GM19395 (cell line): ENCODE data around the gene SNRPA.
A peak's percentile ranks its signal among the peaks of the same experiment; 100 is the strongest.
"Not testable (repeated sequence)": the region's sequence is repeated elsewhere in the genome, so short reads cannot be mapped to it uniquely, and the experiment has no call there.

ENCODE experiments used
- ATAC-seq: cut with Tn5 transposase; IDR thresholded peaks from one replicate; pipeline ENCODE4 v1.9.1; 2021; ENCODE audit warnings: mild to moderate bottlenecking, moderate library complexity; ENCODE audit not compliant: unreplicated experiment

Gene SNRPA

DNA sequence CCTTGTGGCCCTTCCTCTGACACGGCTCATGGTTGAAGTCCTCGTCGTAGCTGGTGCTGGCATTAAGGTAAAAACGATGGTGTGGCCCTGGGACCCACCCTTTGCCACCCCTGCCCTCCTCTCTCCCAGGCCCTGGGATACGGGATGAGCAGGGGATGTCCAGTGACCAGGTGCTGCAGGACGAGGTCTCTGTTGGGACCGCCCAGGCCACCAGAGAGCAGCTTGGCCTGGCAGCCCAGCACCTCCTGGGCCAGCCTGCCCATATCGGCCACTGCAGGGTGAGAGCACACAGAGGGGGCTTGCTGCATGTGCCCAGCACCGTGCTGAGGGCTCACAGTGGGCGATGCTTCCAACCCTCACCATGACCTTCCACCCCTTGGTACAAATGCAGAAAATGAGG, 7.1 kb upstream of the SNRPA start:
- ATAC-seq: no peak

DNA sequence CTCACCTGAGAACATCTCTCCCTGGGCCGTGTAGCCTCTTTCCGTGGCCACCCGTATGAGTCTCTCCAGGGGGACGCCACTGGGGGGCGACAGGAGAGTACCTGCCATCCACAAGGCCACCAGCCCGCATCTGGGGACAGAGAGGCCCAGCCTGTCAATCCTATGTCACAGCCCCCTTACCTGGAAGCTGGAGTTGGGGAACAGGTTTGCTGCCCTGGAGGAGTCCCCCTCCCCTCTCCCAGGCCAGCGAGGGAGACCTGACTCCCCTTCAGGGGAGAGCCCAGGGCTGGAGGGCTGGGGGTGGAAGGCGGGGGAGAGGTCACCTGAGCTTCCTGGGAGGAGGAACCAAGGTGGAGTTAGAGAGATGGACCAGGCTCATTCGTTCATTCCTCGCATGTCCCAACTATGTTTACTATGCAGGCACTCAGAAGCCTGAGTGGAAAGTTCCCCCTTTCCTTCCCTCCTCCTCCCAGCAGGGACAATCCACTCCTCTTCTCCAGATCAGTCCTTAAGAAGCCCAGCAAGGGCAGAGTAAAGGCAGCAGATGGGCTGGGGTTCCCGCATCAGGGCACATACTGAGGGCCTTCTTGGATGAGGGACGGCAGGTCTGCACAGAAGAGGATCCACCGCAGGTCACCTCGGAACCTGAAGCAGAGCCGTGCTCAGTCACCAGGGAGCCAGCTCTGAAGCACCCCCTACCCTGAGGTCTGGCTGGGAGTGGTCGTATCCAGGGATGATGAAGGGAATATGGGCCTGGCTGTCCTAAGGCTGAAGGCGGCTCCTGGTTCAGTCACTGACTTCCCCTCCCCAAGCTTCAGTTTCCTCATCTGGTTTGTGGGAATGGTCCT, 6.2 kb upstream of the SNRPA start:
- ATAC-seq: no peak

DNA sequence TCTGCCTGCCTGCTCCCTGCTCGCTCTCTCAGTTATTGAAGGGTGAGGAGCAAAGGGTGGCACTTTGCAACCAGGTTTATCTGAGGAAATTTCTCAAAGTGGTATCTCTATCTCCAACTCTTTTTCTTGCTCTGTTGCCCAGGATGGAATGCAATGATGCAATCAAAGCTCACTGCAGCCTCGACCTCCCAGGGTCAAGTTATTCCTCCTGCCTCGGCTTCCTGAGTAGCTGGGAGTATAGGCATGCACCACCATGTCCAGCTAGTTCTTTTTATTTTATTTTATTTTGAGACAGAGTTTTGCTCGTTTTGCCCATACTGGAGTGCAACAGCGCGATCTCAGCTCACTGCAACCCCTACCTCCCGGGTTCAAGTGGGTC, 5.6 kb upstream of the SNRPA start:
- no peak for ATAC-seq

DNA sequence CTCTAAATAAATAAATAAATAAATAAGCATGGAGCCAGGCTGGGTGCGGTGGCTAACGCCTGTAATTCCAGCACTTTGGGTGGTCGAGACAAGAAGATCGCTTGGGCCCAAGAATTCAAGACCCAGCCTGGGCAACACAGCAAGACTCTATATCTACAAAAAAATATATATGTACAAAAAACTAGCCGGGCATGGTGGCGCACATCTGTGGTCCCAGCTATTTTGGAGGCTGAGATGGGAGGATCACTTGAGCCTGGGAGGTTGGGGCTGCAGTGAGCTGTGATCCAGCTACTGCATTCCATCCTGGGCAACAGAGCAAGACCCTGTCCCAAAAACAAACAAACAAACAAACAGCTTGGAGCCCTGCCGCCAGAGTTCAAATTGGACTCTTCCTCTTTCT, 3.5 kb upstream of the SNRPA start:
- no peak for ATAC-seq

DNA sequence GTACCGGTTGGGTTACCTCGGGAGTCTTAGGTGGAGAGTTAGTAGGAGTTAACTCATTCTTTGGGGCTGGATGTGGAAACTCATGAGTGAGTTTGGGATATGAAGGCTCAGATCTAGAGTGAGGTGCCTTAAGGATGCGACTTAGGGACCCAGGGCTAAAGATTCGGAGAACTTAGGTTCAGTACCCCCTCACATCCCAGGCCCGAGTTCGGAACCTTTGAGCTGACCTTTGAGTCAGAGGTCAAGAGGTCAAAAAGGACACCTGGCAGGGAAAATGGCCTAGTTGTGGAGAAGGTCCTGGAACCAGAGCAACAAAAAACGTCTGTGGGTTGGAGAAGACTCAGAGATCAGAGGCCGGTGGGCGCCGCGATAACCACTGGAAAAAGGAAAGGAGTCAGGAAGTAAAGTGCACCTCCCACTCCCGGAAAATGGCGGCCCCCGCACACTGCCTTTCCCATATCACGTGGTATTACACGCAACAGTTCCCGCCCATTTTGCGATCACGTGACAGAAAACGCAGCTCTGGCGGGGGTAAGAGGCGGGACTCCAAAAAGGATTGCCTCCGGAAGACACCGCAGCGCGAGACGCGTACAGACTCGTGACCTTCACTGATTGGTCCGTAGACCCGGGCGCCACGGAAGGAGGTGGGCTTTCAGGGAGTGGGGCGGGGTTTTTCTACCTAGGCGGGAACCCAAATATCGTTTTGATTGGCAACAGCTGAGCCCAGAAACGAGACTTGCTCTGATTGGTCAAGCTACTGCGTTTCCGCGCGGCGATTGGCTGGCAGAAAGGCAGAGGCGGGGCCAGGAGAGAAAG, 737 bp upstream of the SNRPA start, which contains the start of gene ACTMAP:
Gene ACTMAP, minus strand, starts transcription at position 420 of the 816 bp plus-strand sequence. CDS start 674 bp downstream, outside the sequence.
- ATAC-seq: peak; percentile 84

DNA sequence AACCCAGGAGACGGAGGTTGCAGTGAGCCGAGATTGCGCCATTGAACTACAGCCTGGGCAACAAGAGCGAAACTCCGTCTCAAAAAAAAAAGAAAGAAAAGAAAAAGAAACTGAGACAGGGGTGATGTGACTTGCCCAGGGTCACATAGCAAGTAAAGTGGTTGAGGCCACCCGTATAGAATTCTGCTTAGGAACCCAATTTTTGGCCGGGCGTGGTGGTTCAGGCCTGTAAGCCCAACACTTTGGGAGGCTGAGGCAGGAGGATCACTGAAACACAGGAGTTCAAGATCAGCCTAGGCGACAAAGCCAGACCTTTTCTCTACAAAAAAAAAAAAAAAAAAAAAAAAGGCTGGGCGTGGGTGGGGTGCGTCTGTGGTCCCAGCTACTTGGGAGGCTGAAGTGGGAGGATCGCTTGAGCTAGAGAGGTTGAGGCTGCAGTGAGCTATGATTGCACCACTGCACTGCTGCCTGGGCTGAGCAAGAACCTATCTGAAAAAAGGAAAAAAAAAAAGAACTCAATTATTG, 1.3 kb downstream of the SNRPA start:
- no peak for ATAC-seq

DNA sequence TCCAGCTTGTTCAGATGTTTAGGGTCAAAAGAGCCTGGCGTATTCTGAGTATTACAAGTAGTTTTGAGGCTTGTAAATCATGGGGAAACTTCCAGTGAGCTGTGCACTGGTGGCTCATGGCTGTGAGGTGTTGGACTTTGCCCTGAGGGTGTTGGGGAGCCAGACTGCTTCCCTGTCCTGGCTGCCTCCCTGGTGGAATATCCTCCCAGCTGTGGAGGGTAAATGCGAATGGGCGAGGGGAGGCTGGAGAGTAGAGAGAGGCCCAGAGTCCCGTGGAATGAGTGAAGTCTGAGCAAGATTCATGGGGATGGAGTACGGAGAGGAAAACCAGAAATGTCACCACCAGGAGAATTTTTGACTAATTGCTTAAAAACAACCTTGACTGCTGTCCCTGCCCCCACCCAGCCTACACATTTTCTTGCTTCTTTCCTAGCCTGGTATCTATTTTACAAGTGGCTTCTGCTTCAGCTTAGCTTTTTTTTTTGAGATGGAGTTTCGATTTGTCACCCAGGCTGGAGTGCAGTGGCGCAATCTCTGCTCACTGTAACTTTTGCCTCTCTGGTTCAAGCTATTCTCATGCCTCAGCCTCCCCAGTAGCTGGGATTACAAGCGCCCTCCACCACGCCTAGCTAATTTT, 3.7 kb downstream of the SNRPA start:
- ATAC-seq: no peak

DNA sequence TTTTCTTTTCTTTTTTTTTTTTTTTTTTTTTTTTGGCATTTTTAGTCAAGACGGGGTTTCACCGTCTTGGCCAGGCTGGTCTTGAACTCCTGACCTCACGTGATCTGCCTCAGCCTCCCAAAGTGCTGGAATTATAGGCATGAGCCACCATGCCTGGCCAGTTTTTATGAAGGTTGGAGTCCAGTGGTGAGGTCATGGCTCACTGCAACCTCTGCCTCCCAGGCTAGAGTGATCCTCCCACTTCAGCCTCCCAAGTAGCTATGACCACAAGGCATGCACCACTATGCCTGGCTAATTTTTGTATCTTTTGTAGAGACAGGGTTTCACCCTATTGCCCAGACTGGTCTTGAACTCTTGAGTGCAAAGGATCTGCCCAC, 4.2 kb downstream of the SNRPA start:
- ATAC-seq: no peak

DNA sequence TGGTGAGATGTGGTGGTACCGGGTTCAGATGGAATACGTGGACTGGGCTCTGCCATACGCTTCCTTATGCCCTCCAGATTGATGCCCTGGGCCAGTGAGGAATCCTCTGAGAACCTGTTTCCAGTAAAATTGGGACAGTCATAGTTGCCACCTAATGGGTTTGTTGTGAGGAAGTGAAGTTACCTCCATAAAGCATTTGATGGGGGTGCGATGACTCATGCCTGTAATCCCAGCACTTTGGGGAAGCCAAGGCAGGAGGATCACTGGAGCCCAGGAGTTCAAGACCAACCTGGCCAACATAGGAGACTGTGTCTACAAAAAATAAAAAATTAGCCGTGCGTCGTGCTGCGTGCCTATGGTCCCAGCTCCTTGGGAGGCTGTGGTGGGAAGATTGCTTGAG, 4.8 kb downstream of the SNRPA start:
- no peak for ATAC-seq

DNA sequence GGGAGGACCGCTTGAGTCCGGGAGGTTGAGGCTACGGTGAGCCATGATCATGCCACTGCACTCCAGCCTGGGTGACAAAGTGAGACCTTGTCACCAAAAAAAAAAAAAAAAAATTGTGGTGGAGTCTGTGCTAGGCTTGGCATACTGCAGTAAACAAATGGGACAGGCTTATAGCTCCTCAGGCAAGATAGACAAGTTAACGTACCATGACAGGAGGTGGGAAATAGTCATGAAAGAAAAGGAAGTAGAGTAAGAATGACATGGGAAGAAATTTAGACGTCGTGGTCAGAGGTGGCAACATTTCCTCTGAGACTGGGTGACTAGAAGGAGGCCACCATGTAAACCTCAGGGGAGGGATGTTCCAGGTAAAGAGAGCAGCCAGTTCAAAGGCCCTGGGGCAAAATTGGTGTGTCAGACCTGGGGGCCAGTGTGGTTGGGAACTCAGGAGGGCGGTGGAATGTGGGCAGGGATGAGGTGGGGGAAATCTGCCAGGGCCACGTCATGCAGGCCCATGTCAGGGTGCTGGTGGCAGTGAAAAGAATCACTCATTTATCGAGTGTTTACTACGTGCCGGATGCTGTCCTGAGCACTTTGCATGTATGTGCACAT, 5.6 kb downstream of the SNRPA start:
- ATAC-seq: no peak

DNA sequence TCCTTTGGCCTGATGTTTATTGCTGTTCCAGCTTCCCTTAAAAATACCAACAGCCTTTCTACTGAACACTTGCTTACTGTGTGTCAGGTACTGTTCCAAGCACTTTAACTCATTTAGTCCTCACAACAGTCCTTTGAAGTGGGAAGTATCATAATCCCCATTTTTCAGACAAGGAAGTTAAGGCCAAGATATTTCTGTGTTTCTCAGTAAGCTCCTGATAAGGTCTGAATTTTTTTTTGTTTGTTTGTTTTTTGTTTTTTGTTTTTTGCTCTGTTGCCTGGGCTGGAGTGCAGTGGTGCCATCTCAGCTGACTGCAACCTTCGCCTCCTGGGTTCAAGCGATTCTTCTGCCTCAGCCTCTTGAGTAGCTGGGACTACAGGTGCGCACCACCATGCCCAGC, 7.5 kb downstream of the SNRPA start:
- no peak for ATAC-seq

DNA sequence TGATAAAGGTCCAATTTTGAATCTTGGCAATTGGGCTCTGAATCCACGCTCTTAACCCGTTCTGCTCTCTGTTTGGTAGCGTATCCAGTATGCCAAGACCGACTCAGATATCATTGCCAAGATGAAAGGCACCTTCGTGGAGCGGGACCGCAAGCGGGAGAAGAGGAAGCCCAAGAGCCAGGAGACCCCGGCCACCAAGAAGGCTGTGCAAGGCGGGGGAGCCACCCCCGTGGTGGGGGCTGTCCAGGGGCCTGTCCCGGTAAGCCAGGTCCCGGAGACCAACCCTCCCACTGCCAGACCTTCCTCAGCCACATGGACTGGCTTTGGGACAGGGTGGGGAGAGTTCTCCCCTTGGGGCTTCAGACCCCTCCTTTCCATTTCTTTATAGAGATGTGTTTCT, 8.3 kb downstream of the SNRPA start:
- no peak for ATAC-seq

DNA sequence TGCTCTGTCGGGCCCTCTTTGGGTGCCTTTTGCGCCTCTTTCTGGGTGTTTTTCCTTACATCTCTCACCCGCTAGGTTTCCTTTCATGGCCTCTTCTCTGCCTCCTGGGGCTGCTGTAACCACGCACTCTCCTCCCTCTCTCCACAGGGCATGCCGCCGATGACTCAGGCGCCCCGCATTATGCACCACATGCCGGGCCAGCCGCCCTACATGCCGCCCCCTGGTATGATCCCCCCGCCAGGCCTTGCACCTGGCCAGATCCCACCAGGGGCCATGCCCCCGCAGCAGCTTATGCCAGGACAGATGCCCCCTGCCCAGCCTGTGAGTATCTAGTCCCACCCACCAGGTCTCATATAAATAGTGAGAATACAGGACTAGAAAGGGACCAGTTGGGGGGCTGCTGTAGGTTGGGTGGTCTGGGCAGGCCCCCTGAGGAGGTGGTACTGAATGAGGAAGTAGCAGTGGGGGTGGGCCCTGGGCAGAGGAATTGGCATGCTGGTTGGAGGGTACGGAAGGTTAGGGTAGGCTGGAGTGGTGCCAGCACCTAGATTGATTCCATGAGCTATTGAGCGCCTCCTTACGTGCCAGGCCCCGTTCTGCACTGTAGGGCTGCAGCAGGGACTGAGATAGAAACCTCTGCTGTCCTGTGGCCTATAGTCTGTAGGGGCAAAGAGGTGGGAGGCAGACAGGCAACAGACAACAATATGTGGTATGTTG, 11.9 kb downstream of the SNRPA start:
- no peak for ATAC-seq

DNA sequence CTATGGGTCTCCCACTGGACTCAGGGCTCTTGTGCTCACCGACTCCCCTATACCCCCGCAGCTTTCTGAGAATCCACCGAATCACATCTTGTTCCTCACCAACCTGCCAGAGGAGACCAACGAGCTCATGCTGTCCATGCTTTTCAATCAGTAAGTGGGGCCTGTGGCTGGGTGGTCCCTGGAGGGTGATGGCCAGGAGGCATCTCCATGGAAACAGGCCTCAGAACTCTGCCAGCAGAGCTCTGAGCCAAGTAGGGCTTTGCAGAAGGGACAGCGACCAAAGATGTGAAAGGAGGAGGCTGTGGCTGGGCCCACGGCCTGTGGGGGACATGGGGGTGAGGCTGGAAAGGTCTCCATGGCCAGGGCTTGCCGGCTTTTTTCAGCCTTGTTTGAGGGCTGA, 12.5 kb downstream of the SNRPA start:
- no peak for ATAC-seq

DNA sequence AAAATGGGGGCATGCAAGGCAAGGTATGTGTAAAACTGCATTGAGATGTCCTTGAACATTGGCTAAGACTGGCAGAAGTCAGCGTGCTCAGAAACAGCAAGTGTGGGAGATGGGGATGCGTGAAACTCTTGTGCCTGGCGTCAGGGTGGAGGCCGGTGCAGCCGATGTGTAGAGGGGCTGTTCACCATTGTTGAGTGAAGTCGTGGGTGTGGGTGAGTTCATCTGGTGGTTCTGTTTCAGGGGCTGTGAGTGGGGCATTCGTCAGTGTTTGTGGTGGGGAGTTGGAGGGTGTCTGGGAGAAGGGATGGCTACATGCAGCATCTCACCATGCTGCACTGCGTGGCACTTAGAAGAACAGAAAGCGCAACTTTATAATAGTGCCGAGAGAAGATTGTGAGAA, 13.0 kb downstream of the SNRPA start:
- ATAC-seq: no peak

DNA sequence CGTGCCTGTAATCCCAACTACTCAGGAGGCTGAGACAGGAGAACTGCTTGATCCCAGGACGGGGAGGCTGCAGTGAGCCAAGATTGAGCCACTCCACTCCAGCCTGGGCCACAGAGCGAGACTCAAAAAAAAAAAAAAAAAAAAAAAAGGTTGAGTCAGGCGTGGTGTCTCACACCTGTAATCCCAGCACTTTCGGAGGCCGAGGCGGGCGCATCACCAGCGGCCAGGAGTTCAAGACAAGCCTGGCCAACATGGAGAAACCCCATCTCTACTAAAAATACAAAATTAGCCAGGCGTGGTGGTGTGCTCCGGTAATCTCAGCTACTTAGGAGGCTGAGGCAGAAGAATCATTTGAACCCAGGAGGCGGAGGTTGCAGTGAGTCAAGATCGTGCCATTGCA, 15.4 kb downstream of the SNRPA start:
- not testable (repeated sequence) for ATAC-seq

DNA sequence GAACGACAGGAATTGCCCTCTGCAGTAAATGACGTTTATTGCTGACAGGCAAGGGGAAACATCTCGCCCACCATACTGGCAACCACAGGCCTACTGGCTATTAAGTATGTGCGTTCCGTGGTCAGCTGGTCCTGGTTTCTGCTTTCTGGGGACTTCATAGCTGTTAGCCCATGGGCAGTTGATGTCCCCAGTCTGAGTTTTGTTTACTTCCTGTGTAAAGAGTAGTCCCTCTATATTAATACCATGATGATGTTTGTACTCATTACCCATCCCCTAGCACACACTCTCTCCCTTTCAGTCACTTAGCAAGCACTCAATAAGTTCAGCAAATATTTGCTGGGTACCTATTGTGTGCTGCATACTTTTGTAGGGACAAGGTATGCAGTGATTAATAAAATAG, 17.9 kb downstream of the SNRPA start:
- no peak for ATAC-seq

DNA sequence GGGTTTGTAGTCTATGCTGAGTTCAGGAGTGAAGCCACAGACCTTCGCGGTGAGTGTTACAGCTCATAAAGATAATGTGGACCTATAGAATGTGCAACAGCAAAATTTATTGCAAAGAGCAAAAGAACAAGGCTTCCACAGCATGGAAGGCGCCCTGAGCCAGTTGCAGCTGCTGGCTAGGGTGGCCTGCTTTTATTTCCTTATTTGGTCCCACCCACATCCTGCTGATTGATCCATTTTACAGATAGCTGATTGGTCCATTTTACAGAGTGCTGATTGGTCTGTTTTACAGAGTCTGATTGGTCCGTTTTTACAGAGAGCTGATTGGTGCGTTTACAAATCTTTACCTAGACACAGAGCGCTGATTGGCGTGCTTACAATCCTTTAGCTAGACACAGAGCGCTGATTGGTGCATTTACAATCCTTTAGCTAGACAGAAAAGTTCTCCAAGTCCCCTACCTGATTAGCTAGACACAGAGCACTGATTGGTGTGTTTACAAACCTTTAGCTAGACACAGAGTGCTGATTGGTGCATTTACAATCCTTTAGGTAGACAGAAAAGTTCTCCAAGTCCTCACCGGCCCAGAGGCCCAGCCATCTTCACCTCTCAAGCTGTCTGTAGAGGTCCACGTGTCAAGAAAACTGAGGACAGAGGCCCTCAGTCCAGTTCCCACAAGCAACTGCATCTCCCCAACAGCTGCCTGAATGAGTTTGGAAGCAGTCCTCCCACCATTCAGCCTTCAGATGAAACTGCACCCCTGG, 20.3 kb downstream of the SNRPA start:
- ATAC-seq: not testable (repeated sequence)

DNA sequence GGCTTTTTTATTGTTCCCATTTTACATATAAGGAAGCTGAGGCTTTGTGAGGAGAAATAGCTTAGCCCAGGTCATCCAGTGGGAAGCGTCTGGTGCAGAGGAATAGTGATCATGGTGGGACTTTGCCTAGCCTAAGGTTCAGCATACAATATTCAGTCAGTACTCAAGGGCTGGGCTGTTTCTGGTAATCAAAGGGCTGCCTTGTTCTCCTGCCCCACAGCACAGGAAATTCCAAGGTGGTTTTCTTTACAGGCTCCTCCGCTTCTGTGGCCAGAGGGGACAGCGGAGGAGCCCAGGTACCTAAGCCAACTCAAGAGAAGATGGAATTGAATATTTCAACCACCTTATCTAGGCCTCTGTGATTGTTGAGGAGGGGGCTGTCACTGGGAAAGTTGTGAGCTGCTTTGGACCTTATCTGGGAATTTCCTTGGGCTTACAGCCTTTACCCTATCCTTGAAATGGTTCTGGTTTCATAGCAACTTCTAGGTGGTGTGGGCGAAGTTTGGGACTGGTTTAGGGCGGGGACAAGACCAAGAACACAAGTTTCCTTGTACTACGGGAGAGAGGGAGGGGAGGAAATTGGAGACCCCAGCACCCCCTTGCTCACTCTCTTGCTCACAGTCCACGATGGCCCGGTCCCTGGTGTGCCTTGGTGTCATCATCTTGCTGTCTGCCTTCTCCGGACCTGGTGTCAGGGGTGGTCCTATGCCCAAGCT, 24.1 kb downstream of the SNRPA start, which contains the start of gene MIA:
Gene MIA, plus strand, starts transcription at position 606 of the 716 bp plus-strand sequence. Its CDS starts 22 bp downstream, at position 628.
- no peak for ATAC-seq
